Measurements from ENCODE around the gene POU5F1. TPM values are rescaled to one million over a fixed set of nuclear protein-coding genes. Genes with fewer than 3 reads are reported as not detected.

The POU5F1 gene
- polyA plus RNA-seq, 2 of the 4 experiments (the other 2 are of a cell fraction): 2.7 to 2.8 TPM

GRCh38 chr6:31121131-31121790 is 49.2 kb downstream of the POU5F1 start:
- WGBS (ENCODE audit: missing lambda C conversion rate): 83% methylated on average over 6 of the region's 12 CpGs
- H3K9me3 ChIP-seq: no peaks in the 10 kb centered on the region
- no peak overlapping the region; a peak in 1 of 6 replicates for H3K27ac ChIP-seq
- FAIRE-seq (no peak), ATAC-seq (no peak), DNase-seq (ENCODE audit: low read depth in 1 of 2, low spot score in 1 of 2) (no peak)
- CTCF ChIA-PET: interaction anchor here (1.0 to 1.4 kb wide), 4 partner anchors 8 to 34 kb away, joined by 3 to 4 read pairs (median 4); no protein-coding TSS in a partner anchor
- peaks cover 30% of the 10 kb centered on the region for H3K4me1 ChIP-seq
- no peak overlapping the region for H3K4me2 ChIP-seq
- no peak overlapping the region for H3K4me3 ChIP-seq
- TF ChIP-seq MAX (IDR thresholded peaks at IDR 0.05): no peak
- POLR2A ChIA-PET: no interaction called here

- FAIRE-seq: no peak
- WGBS (ENCODE audit: missing lambda C conversion rate): 91% methylated on average over 14 of the region's 26 CpGs
- no peaks in the 10 kb centered on the region for H3K9me3 ChIP-seq
- H3K4me3 ChIP-seq: no peak within 1 kb of the TSS
- TF ChIP-seq, protein P1, sequence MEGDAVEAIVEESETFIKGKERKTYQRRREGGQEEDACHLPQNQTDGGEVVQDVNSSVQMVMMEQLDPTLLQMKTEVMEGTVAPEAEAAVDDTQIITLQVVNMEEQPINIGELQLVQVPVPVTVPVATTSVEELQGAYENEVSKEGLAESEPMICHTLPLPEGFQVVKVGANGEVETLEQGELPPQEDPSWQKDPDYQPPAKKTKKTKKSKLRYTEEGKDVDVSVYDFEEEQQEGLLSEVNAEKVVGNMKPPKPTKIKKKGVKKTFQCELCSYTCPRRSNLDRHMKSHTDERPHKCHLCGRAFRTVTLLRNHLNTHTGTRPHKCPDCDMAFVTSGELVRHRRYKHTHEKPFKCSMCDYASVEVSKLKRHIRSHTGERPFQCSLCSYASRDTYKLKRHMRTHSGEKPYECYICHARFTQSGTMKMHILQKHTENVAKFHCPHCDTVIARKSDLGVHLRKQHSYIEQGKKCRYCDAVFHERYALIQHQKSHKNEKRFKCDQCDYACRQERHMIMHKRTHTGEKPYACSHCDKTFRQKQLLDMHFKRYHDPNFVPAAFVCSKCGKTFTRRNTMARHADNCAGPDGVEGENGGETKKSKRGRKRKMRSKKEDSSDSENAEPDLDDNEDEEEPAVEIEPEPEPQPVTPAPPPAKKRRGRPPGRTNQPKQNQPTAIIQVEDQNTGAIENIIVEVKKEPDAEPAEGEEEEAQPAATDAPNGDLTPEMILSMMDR (IDR thresholded peaks at IDR 0.05): no peak
- TF ChIP-seq MAX (IDR thresholded peaks at IDR 0.05) (no peak), PBX3 (IDR thresholded peaks at IDR 0.05) (no peak), RCOR1 (IDR thresholded peaks at IDR 0.05; ENCODE audit: low read depth, low read length) (no peak), MYC (IDR thresholded peaks at IDR 0.05; ENCODE audit: borderline replicate concordance, low read length) (no peak), JUNB (IDR thresholded peaks at IDR 0.05) (no peak), POLR2A (IDR thresholded peaks at IDR 0.05; ENCODE audit: low read length) (no peak), EHF (CRISPR knock-in tag; IDR thresholded peaks at IDR 0.05) (no peak), NR3C1 (IDR thresholded peaks at IDR 0.05) (no peak), HEYL (CRISPR knock-in tag; IDR thresholded peaks at IDR 0.05) (no peak), RFX5 (IDR thresholded peaks at IDR 0.05) (no peak), CBX2 (IDR thresholded peaks at IDR 0.05; ENCODE audit: borderline replicate concordance, low read depth) (no peak), GATA3 (IDR thresholded peaks at IDR 0.05; ENCODE audit: borderline replicate concordance) (no peak), EHMT2 (IDR thresholded peaks at IDR 0.05; ENCODE audit: low read depth) (no peak), NFE2L2 (conservative IDR thresholded peaks at IDR 0.05; ENCODE audit: low read length) (no peak), ZNF302 (CRISPR knock-in tag; IDR thresholded peaks at IDR 0.05) (no peak), E2F6 (IDR thresholded peaks at IDR 0.05; ENCODE audit: borderline replicate concordance, low read depth) (no peak), BHLHE40 (IDR thresholded peaks at IDR 0.05; ENCODE audit: low read depth, low read length) (no peak), TP53 (CRISPR knock-in tag; IDR thresholded peaks at IDR 0.05) (no peak), CBX8 (IDR thresholded peaks at IDR 0.05) (no peak)
- no peak within 1 kb of the TSS for H3K27ac ChIP-seq
- DNase-seq (ENCODE audit: low read depth in 1 of 2, low spot score in 1 of 2): no peak
- no peak within 1 kb of the TSS for H3K4me2 ChIP-seq
- ATAC-seq: no peak
- peaks cover 27% of the 10 kb centered on the region for H3K4me1 ChIP-seq
- POLR2A ChIA-PET: no interaction called here
- CTCF ChIA-PET: interaction anchor here (1.0 to 1.6 kb wide), 3 partner anchors 7 to 17 kb away, joined by 3 to 5 read pairs (median 4); no protein-coding TSS in a partner anchor
These were observed 50.1 kb downstream of the POU5F1 start, which contains the start of gene CDSN for GRCh38 chr6:31120151-31120915. TSS of gene CDSN (minus strand) at chr6:31120446. CDS start at chr6:31120419, 27 bp downstream.
